ENCODE results near the gene SMARCC2.

SMARCC2 gene

DNA sequence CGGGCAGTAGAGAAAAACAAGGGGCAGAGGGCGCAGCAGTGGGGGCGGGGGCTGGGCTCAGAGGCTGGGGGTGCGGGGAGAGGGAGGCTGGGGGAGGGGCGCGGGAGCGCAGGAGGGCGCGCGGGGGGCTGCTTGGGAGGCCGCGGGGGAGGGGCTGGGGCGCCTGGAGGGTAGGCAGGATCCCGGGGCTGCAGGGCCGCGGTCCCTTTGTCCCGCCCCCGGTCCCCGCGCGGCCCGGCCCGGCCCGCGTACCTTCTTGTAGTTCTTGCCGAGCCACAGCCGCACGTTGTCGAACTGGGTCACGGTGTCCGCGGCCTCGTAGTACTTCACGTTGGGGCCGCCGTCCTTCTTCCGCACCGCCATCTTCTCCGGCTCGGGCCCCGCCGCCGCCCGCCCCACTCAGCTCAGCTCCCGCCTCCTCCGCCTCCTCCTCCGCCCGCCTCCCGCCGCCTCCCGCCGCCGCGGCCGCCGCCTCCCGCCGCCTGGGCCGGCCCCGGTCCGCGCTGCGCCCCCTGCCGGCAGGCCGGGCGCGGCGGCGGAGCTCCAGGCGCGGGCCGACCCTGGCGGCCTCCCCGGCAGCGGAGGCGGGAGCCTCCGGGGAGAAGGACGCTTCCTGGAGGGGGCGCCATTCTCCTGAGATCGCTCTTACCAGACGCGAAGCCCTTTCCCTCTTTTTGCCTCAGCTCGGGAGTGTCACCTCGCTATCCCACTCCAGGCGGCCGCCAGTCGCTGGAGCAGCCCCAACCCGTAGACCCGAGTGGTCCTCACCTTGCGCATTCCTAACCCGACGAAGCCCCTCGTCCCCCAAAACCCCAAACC lies at the start of gene SMARCC2:
SMARCC2 (minus strand) TSS at position 385 of the 819 bp plus-strand sequence; CDS start at position 363, 22 bp downstream.
- peak; percentile 96 for DNase-seq

DNA sequence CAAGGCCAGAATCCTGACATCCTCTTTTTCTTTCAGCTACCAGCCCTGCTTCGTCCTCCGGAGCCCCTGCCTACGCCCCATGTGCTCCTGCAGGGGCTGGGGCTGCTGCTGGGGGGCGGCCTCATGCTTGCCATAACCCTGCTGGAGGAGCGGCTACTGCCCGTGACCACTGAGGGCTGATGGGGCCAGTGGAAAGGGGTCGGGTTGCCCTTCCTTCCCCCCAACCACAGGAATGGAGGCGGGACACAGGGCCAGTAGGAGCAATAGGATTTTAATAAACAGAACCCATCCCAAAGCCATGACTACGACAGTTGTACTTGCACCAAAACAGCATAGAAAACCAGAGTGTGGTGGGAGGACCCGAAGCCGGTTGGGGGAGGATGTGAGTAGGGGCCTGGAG lies 48.3 kb upstream of the SMARCC2 start:
- no peak for DNase-seq

DNA sequence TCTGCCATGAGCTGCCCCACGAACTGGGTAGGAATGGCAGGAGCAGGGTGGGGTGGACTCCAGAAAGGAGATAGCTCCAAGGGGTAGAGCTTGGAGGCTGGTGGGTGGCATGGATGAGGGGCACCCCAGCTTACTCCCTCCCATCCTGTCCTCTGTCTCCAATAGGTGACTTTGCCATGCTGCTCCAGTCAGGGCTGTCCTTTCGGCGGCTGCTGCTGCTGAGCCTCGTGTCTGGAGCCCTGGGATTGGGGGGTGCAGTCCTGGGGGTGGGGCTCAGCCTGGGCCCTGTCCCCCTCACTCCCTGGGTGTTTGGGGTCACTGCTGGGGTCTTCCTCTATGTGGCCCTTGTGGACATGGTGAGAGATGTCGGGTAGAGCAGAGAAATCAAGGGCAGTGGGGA lies 47.7 kb upstream of the SMARCC2 start:
- no peak for DNase-seq

DNA sequence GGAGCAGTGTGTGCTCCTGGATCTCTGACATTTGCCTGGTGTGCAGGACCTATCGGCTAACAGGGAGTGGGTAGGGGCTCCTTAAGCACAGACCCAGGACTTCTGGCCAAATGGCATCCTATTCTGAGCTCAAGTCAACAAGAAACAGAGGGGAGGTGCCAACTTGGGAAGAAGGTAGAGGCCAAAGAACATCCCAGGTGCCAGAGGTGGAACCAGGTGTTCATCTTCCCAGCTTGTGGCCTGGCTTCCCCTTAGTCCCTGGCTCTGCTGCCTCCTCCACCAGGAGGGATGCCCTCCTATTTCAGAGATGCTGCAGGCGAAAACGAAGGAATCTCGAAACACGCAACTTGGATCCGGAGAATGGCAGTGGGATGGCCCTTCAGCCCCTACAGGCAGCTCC lies 46.8 kb upstream of the SMARCC2 start:
- DNase-seq: no peak

DNA sequence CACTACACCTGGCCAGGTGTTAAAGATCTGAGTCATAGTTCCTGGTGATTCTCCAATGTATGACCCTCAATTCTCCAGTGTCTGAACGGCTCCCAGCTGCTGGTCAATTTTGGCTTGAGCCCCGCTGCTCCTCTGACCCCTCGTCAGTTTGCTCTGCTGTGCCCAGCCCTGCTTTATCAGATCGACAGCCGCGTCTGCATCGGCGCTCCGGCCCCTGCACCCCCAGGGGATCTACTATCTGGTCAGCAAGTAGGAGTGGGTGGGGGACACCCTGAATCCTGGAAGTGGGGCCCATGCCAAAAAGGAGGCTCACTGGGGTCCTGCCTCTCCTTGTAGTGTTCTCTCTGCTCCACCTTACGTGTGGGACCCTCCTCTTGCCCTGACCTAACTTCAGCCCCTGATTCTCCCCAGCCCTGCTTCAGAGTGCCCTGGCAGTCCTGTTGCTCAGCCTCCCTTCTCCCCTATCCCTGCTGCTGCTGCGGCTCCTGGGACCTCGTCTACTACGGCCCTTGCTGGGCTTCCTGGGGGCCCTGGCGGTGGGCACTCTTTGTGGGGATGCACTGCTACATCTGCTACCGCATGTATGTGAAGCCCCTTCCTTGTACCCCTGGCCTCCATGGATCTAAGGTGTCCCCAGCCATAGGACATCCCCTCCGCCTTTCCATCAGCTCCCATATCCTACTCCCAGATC lies 45.6 kb upstream of the SMARCC2 start:
- DNase-seq: no peak

DNA sequence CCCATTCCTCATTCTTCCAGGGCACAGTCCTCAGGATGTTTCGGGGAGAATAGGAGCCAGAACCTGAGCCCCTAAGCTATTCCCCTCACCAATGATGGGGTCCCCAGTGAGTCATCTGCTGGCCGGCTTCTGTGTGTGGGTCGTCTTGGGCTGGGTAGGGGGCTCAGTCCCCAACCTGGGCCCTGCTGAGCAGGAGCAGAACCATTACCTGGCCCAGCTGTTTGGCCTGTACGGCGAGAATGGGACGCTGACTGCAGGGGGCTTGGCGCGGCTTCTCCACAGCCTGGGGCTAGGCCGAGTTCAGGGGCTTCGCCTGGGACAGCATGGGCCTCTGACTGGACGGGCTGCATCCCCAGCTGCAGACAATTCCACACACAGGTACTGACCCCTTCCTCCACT lies 41.9 kb upstream of the SMARCC2 start:
- no peak for DNase-seq

DNA sequence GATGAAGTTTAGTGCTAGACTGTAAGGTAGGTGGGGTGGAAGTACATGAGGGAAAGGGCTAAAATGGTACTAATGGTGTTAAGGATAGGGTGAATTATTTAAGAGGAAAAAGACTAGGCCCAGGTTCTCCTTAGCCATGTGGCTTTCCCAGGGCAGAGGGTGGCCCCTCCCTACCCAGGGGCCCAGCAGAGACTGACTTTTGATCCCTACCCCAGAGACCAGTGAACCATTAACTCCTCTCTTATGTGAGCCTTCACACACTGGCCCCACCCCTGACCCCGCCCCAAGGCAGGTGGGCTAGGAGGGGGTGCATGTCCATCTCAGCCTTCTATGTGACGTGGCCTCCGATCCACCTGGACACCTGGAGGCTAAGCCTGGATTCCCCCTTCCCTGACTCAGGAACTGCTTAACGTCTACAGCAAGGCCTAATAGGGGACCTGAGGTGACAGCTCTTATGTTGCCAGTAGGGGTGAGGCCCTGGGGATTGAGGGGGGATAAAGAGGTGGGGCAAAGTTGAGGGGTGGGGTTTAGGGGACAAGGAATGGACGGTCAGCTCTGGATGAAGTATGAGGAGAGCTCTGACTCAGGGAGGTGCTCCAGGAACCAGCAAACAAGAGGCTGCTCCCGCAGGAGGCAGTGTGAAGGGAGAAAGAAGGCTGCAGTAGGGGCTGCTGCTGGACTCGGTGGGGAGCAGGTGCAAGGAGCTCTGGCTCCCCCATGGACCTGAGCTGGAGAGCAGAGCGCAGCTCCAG lies 41.3 kb upstream of the SMARCC2 start:
- DNase-seq: no peak

DNA sequence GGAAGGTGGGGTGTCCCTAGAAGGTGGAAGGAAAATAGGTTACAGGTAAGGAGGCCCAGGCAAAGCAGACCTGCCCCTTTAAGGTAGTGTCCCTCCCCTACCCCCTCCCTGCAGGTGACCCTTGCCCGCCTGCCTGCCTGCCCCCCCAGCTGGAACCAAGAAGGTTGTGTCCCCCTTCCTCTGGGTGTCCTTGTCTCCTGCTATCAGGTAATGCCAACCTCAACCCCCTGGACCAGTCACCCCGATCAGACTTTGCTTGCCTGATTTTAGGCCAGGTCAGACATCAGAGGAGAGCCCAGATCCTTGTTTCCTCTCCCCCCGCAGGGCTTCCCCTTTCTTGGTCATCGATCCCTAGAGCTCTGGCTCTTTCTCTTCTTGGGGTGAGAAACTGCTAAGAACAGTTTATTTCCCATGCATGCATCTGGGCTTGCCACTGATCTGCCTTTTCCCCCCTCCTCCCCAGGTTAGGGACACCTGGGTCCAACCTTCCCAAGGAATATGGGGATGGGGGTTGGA lies 40.7 kb upstream of the SMARCC2 start, which contains the start of gene SLC39A5:
SLC39A5 (plus strand) TSS at position 136 of the 516 bp plus-strand sequence. CDS start 1,224 bp downstream, outside the sequence.
- no peak for DNase-seq

DNA sequence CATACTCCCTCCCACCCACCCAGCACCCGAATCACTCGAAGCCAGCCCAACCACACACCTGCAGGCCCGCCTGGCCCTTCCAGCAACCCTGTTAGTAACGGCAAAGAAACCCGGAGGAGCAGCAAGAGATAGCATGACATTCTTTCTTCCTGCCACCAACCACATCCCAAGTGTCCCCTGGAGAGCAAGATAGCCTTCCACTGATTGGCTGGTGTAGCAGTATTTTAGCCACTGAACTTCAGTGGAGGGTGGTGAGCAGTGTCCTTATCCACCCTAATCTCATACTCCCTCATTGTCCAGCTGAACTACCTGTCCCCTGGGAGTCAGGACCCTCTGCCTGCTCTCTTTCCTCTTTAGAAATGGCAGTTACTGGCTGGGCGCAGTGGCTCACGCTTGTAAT lies 39.8 kb upstream of the SMARCC2 start:
- DNase-seq: no peak

DNA sequence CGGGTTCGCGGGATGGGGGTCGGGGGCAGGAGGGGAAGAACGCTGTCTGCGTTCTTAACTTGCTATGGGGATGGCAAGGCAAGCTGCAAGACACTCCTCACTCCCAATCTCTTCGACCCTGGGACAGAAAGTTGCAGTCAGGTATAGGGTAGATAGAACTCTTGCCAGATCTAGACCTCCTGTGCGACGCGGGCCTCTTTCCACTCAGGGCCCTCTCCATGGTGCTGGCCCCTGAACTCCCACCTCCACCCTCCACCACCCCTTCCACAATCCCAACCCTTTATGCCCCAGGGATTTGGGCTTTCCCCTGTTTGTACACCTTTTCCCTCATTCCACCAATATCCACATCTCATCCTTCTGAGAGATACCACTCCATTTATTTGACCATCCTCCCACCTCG lies 35.7 kb upstream of the SMARCC2 start:
- DNase-seq: no peak

DNA sequence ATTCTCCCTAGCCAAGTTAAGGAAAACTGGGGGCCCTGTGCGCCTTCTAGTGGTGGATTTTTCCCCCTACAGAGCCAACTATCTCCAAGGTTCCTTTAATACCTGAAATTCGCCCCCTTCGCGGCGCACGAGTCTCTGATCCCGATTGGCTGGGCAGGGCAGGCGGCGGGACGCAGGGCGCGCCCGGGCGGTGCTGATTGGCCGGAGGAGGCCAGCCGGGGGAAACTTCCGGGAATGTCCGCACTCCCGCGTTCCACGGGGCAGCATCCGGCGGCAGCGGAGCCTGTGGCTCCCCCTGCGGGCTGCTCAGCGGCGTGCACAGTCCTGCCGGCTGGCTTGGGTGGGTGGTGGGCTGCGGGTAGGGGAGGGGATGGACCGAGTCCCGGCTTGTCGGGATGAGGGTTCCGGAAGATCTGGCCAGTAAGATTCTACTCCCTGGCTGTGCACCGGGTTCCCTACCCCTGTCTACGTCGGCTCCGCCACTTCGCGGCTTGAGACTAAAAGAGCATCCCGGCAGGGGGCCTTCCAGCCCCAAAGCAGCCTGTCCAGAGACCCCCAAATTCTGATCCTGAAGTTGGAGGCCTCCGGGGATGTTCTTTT lies 34.9 kb upstream of the SMARCC2 start, which contains the start of gene NABP2:
NABP2 (plus strand) TSS at position 241 of the 600 bp plus-strand sequence. CDS start 515 bp downstream, outside the sequence.
- DNase-seq: peak; percentile 99

DNA sequence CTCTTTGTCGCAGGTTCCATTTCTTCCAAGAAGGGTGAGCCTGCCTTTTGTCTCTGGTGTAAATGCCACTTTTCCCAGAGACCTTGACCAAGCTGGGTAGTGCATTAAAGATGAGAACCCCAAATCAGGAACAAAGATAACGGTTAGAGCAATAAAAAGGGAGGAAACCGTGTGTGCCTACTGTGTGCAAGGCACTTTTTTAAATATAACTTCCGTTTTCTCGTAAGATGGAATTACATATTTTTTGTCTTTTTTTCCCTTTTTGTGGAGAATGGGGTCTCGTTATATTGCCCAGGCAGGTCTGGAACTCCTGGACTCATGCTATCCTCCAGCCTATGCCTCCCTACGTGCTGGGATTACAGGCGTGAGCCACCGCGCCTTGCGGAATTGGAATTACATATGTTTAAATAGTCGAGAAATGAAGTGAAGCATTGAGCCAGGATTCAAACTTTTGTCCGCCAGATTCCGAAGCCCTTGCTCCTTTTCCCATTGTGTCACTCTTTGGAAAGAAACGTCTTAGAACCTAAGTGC lies 34.4 kb upstream of the SMARCC2 start:
- DNase-seq: peak; percentile 18

DNA sequence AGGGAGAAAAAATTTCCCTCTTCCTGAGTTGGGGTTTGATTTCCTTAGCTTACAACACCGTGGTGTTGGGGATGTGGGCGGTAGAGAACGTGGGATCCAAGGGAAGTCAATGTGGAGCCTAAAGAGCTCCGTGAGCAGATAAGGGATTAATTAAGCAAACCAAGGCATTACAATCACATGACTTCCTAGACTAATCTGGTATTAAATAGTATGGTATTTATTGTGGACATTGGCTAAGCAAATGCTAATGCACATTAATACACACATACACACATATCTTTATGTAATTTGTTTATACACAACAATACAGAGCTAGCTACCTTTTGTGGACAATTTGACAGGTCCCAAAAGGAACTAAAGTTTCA lies 33.2 kb upstream of the SMARCC2 start:
- DNase-seq: no peak

DNA sequence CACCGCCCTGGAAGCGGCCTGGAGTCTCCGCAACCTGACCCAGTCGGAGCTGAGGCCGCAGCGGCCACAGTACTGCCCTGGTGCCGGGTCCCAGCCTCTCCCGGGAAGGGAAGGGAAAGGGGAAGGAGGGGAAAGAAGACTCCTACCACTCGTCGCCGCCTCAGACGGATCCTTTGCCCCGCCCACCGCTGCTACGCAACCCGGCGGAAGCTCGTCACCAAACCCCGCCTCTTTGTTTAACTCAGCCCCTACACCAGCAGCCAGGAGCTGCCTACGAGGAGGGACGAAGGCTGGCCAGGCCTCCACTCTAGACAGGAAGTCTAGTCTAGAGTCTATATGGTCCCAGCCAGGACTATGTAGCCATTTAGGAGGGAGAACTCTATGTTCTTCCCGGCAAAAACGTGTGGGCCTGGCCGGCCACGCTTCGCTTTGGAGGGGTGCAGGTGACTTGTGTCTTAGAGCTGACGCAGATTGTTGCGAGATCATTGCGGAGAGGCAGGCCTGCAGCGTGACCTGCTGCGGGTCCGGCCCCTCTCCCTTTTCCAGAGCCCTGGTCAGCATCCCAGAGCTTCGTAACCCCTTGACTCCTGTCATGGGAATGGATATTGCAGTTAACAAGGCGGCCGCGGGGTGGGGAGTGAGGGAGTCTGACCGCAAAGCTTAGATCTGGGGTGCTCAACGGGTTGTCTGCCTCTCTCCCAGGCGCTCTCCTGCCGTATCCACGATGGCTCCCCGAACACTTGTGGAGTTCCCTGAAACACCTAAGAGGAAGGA lies 32.7 kb upstream of the SMARCC2 start, which contains the start of gene RNF41:
RNF41 (minus strand) TSS at position 166 of the 774 bp plus-strand sequence. CDS start 7,875 bp downstream, outside the sequence.
- peak; percentile 99 for DNase-seq

DNA sequence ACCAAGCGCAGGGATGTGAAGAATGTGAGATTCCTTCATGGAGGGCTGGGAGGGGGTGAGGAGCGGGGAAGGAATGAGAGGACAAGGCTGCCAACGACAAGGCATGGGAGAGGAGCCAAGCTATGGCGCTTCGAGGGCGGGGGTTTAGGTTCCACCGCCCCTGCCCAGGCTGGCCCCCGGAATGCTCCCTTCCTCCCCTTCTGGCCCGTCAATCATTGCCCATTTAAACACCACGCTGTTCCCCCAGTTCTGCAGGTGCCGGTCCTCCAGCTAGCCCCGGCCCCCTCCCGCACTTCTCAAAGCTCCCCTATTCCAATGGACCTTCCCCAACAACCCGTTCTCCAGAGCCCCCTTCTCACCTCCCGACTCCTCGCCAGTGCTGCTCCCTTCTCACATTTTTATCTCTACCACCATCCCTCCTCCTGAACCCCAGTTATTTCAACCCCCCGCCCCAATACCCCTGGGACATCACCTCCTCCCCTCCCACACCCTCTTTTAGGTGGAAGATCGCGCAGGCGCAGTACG lies 32.0 kb upstream of the SMARCC2 start:
- peak; percentile 89 for DNase-seq

DNA sequence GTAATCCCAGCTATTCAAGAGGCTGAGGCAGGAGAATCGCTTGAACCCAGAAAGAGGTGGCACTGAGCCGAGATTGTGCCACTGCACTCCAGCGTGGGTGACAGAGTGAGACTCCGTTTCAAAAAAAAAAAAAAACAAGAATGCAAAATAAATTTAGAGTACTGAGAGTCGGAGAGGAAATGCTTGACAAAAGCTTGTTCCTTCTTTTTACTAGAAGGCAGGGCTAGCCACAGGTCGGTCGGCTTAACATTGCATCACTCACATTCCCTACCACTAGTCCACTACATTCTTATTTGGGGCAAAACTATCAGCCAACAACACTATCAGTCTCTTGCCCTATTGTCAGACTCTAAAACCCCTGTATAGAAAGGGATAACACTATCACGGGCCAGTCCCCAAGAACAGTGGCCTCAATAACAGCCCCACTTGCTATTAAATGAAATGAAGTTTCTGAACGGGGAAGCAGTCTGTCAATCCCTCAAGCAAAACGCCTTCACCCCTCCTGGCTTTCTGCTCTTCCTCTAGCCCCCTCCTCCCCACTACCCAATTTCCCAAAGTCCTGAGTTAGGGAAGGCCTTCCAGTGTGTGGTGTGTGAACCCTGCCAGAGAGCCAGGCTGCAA lies 31.4 kb upstream of the SMARCC2 start:
- no peak for DNase-seq

DNA sequence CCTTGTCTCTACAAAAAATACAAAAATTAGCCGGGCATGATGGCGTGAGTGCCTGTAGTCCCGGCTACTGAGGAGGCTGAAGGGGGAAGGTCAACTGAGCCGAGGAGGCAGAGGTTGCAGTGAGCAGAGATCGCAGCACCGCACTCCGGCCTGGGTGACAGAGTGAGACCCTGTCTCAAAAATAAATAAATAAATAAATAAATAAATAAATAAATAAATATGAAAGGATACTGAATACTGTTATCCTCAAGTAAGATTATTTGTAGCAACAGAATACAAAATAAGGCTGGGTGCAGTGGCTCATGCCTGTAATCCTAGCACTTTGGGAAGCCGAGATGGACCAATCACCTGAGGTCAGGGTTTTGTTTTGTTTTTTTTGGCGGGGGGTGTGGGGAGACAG lies 30.6 kb upstream of the SMARCC2 start:
- no peak for DNase-seq

DNA sequence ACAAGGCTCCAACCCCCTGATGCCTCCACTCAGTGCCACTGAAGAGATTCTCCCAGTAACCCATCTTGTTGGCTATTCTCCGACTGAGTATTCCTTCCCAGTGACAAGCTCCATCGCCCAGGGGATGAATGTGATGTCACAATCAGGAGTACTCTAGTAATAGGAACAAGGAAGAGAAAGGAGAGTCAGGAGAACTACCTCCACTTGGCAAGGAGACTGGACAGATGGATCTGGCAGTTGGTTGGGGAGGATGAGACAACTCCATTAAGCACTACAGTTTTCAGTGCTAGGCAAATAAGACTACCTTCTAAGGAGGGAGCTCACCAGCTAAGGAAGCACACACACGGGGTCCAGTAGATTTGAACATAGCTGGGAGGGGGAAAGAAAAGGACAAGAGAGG lies 27.2 kb upstream of the SMARCC2 start:
- no peak for DNase-seq

DNA sequence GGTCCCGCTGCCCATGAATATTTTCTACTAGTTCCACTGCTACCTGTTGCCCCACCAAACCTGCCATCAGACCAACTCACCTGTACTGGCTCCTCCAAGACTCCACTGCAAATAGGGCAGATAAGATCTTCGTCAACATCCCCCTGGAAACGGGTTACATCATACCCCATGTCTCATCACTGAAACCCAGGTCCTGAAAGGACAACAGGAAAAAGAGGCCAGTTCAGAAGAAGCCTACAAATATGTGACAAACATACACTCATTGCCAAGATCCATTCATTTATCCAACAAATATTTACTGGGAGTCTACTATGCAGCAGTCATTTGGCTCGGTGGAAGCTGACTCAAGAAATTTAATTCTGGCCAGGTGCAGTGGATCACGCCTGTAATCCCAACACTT lies 24.6 kb upstream of the SMARCC2 start:
- DNase-seq: no peak

DNA sequence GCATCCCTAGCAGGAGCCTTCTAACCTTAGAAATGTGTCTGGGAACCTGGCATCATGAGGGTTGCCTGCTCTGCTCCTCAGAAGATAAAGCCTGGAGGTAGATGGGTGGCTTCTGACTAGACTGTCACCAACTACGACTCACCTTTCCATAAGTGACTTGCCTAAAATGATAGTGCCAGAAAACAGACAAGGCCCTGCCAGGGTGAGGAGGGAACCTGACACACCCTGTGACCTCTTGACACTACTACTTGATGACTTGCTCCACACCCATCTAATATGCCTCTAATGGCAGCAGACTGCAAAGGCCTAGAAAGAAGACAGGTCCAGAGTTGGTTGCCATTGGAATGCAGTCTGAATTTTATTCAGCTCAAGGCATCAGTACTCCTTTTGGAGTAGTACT lies 23.1 kb upstream of the SMARCC2 start:
- no peak for DNase-seq

DNA sequence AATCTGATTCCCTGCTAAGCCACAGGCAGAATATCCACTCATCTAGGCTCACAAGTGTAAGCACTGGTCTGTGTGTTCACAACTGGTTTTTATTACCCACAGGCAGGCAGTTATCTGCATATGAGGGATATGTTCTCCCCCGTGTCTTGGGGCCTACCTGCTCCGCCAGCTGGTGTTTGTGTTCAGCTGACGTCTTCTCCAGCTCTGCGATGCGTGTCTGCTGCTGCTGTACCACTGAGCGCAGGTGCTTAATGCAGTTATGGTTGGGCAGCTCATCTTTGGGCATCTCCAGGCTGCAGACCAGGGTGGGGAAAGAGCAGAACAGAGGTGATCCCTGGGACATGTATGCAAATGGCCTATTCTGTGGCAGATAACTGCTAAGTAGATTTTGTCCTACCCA lies 18.7 kb upstream of the SMARCC2 start:
- no peak for DNase-seq

Measured in eye (tissue), 1 donor.